HG03575 (cell line): Measurements from ENCODE around the gene NPAS3.
"Not testable (repeated sequence)": the region's sequence is repeated elsewhere in the genome, so short reads cannot be mapped to it uniquely, and the experiment has no call there.

ENCODE experiments used
- ATAC-seq: cut with Tn5 transposase; IDR thresholded peaks from one replicate; pipeline ENCODE4 v1.9.1; 2021; ENCODE audit not compliant: unreplicated experiment, insufficient number of reproducible peaks, low FRiP score; ENCODE audit errors: extremely low read depth

NPAS3 gene

GRCh38 chr14:33061667-33062325 lies 123.1 kb downstream of the NPAS3 start:
- no peak for ATAC-seq

- ATAC-seq = no peak
Measured at GRCh38 chr14:33062476-33062875, 123.8 kb downstream of the NPAS3 start.

GRCh38 chr14:33062881-33063280 lies 124.2 kb downstream of the NPAS3 start:
- no peak for ATAC-seq

- ATAC-seq = no peak
Measured at GRCh38 chr14:33063521-33063920, 124.8 kb downstream of the NPAS3 start.

GRCh38 chr14:33065634-33066033 lies 127.0 kb downstream of the NPAS3 start:
- no peak for ATAC-seq

GRCh38 chr14:33068040-33068439 lies 129.4 kb downstream of the NPAS3 start:
- no peak for ATAC-seq

- ATAC-seq = no peak
Measured at GRCh38 chr14:33068626-33069025, 129.9 kb downstream of the NPAS3 start.

GRCh38 chr14:33070475-33070874 lies 131.8 kb downstream of the NPAS3 start:
- ATAC-seq = no peak

- no peak for ATAC-seq
Measured at GRCh38 chr14:33073023-33073422, 134.3 kb downstream of the NPAS3 start.

- ATAC-seq = no peak
Measured at GRCh38 chr14:33081259-33081658, 142.6 kb downstream of the NPAS3 start.

- no peak for ATAC-seq
Measured at GRCh38 chr14:33085799-33086198, 147.1 kb downstream of the NPAS3 start.

- ATAC-seq = not testable (repeated sequence)
Measured at GRCh38 chr14:33088274-33088673, 149.6 kb downstream of the NPAS3 start.

GRCh38 chr14:33098016-33098415 lies 159.3 kb downstream of the NPAS3 start:
- ATAC-seq = no peak

GRCh38 chr14:33103489-33103888 lies 164.8 kb downstream of the NPAS3 start:
- ATAC-seq = no peak

- ATAC-seq = no peak
Measured at GRCh38 chr14:33103966-33104365, 165.3 kb downstream of the NPAS3 start.

GRCh38 chr14:33110737-33111443 lies 172.2 kb downstream of the NPAS3 start:
- no peak for ATAC-seq

- no peak for ATAC-seq
Measured at GRCh38 chr14:33114331-33114730, 175.7 kb downstream of the NPAS3 start.

GRCh38 chr14:33118668-33119067 lies 180.0 kb downstream of the NPAS3 start:
- ATAC-seq = no peak

GRCh38 chr14:33120341-33120740 lies 181.7 kb downstream of the NPAS3 start:
- no peak for ATAC-seq

GRCh38 chr14:33120966-33121365 lies 182.3 kb downstream of the NPAS3 start:
- no peak for ATAC-seq

- no peak for ATAC-seq
Measured at GRCh38 chr14:33123281-33123680, 184.6 kb downstream of the NPAS3 start.
